UCSD-AML1 (cell line): ENCODE measurements around the gene OR2T27.
"Not testable (repeated sequence)": the region's sequence is repeated elsewhere in the genome, so short reads cannot be mapped to it uniquely, and the experiment has no call there.

Experiments used
- DNase-seq: peaks from one replicate; lab custom pipeline; 2025; ENCODE audit not compliant: unreplicated experiment; lab: John Stamatoyannopoulos, UW

The OR2T27 gene

GRCh38 chr1:248655354-248655753 is at the start of gene OR2T27:
Gene OR2T27 (minus strand): TSS chr1:248655528. CDS start chr1:248650884, 4,644 bp downstream.
- not testable (repeated sequence) for DNase-seq

- no peak for DNase-seq
Observed at GRCh38 chr1:248704606-248705005, 49.3 kb upstream of the OR2T27 start.

GRCh38 chr1:248703674-248704073 is 48.3 kb upstream of the OR2T27 start:
- no peak for DNase-seq

GRCh38 chr1:248702714-248703113 is 47.4 kb upstream of the OR2T27 start, which contains the start of gene OR14I1:
Gene OR14I1 (minus strand): TSS chr1:248702766.
- DNase-seq, result no peak

- no peak for DNase-seq
Observed at GRCh38 chr1:248699099-248699498, 43.8 kb upstream of the OR2T27 start.

GRCh38 chr1:248697907-248698306 is 42.6 kb upstream of the OR2T27 start:
- no peak for DNase-seq

GRCh38 chr1:248696774-248697173 is 41.4 kb upstream of the OR2T27 start:
- no peak for DNase-seq

- peak; percentile 24 for DNase-seq
Observed at GRCh38 chr1:248696261-248696660, 40.9 kb upstream of the OR2T27 start.

GRCh38 chr1:248695451-248696132 is 40.3 kb upstream of the OR2T27 start:
- DNase-seq, result no peak

GRCh38 chr1:248691567-248692155 is 36.3 kb upstream of the OR2T27 start:
- no peak for DNase-seq

- no peak for DNase-seq
Observed at GRCh38 chr1:248688527-248689298, 33.4 kb upstream of the OR2T27 start.

GRCh38 chr1:248686815-248687214 is 31.5 kb upstream of the OR2T27 start:
- DNase-seq, result no peak

GRCh38 chr1:248681651-248682050 is 26.3 kb upstream of the OR2T27 start:
- no peak for DNase-seq

GRCh38 chr1:248670003-248670402 is 14.7 kb upstream of the OR2T27 start:
- DNase-seq, result no peak

GRCh38 chr1:248663453-248664328 is 8.4 kb upstream of the OR2T27 start:
- DNase-seq, result not testable (repeated sequence)

- not testable (repeated sequence) for DNase-seq
Observed at GRCh38 chr1:248656797-248657196, 1.5 kb upstream of the OR2T27 start.

- DNase-seq, result not testable (repeated sequence)
Observed at GRCh38 chr1:248648770-248649536, 6.4 kb downstream of the OR2T27 start.

- not testable (repeated sequence) for DNase-seq
Observed at GRCh38 chr1:248645178-248645577, 10.2 kb downstream of the OR2T27 start, which contains the start of gene OR2T35. Gene OR2T35 (minus strand): TSS chr1:248645278. CDS start chr1:248639258, 6,020 bp downstream.

GRCh38 chr1:248642971-248643651 is 12.2 kb downstream of the OR2T27 start:
- DNase-seq, result not testable (repeated sequence)
